GM12878 (cell line): ENCODE results near the gene MFNG. TPM values are rescaled to one million over a fixed set of nuclear protein-coding genes. Genes with fewer than 3 reads are reported as not detected.

Experiments used
- CREB1 ChIP-seq: IDR thresholded peaks from 2 replicates; pipeline ENCODE4 v1.6.1; 2012; ENCODE audit warnings: low read depth, mild to moderate bottlenecking, inconsistent platforms
- CREM ChIP-seq: IDR thresholded peaks from 2 replicates; pipeline ENCODE4 v1.6.1; 2014; ENCODE audit warnings: antibody characterized with exemption, low read depth
- NBN ChIP-seq: fragments of 450-650 bp; IDR thresholded peaks from 2 replicates; pipeline ENCODE4 v1.6.1; 2016
- polyA plus RNA-seq, 11 experiments: library from polyadenylated mRNA; depleted of rRNA in 4 of 11; unstranded in 6 of 11; stranded (reverse) in 5 of 11; fragments of >200 nt; fragmentation: Nextera tagmentation in 4 of 11; fragmentation: Illumina TruSeq in 1 of 11; extraction: Ambion mirVana in 4 of 11; extraction: Trizol in 1 of 11; gene quantifications; 1 replicate in 1 of 11; 2 replicates in 10 of 11; pipeline versions ENCODE4 v1.2.1 to v1.2.3, GENCODE V29; 2011 to 2016; ENCODE audit warnings: inconsistent platforms in 2 of 11, missing spikeins in 2 of 11, low read depth in 1 of 11
- total RNA-seq, 4 experiments: library from RNA; depleted of rRNA in 3 of 4; stranded (reverse); fragments of >200 nt in 3 of 4; fragmentation: Illumina TruSeq in 1 of 4; extraction: Trizol in 1 of 4; gene quantifications; 2 replicates each; pipeline versions ENCODE4 v1.2.1 to v1.2.3, GENCODE V29; 2013 to 2021
- TF ChIP-seq, protein P1 (sequence below): IDR thresholded peaks from 2 replicates; pipeline ENCODE4 v1.6.1; 2012; ENCODE audit warnings: low read length, inconsistent platforms
- TF ChIP-seq, protein P2 (sequence below): IDR thresholded peaks from 2 replicates; pipeline ENCODE4 v1.6.1; 2012; ENCODE audit warnings: low read depth, low read length, improper control_type of control experiment
- TF ChIP-seq, protein P3 (sequence below): fragments of 450-650 bp; IDR thresholded peaks from 2 replicates; pipeline ENCODE4 v1.6.1; 2016; ENCODE audit warnings: mild to moderate bottlenecking, moderate library complexity, borderline replicate concordance
- TF ChIP-seq, protein P4 (sequence below): IDR thresholded peaks from 2 replicates; pipeline ENCODE4 v1.6.1; 2011; ENCODE audit warnings: borderline replicate concordance, low read depth, mild to moderate bottlenecking, moderate library complexity, mixed read lengths, low read length; ENCODE audit not compliant: insufficient read depth; ENCODE audit errors: extremely low read length

The MFNG gene
- total and polyA plus RNA-seq, 10 of the 15 experiments (the other 5 are each of a cell fraction or from before 2014, with no cell fraction given), result 11.5 to 117 (median 68.5) TPM

DNA sequence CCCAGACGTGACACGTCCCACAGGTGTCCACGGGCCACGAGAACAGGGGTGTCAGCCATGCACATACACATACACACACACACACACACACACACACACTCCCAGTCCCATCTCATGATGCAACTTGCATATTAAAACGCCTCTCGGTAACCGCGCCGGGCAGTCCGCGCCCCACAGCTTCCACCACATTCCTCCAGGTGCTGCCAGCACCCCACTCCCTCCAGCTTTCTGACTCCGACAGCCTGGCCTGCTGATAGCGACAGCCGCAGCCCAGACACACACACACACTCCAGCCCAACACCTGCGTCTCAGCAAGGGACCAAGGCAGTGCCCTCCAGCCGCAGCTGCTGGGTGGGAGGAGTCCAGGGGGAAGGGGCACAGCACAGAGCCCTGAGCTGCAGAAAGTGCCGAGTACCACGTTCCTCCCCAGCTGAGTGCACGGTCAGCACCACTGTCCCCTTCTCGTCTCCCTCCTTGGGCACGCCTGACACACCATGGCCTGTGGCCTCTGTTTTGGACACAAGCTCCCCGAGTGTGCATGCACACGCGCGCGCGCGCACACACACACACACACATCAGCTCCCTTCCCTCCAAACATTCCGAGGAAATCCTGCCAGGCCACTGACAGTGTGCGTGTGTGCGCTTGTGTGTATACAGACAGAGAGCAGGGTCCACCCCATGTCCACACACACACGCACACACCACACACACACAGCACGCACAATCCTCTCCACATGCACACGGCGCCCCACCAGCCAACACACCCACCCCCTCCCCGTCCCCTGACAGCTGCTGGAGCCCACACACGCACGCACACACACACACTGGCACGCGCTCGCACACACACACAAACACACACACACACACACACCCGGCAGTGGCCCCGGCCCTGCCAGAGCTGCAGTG lies 60.1 kb downstream of the MFNG start (continued):
- TF ChIP-seq, protein P1, sequence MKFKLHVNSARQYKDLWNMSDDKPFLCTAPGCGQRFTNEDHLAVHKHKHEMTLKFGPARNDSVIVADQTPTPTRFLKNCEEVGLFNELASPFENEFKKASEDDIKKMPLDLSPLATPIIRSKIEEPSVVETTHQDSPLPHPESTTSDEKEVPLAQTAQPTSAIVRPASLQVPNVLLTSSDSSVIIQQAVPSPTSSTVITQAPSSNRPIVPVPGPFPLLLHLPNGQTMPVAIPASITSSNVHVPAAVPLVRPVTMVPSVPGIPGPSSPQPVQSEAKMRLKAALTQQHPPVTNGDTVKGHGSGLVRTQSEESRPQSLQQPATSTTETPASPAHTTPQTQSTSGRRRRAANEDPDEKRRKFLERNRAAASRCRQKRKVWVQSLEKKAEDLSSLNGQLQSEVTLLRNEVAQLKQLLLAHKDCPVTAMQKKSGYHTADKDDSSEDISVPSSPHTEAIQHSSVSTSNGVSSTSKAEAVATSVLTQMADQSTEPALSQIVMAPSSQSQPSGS, result no peak
- TF ChIP-seq, protein P2, sequence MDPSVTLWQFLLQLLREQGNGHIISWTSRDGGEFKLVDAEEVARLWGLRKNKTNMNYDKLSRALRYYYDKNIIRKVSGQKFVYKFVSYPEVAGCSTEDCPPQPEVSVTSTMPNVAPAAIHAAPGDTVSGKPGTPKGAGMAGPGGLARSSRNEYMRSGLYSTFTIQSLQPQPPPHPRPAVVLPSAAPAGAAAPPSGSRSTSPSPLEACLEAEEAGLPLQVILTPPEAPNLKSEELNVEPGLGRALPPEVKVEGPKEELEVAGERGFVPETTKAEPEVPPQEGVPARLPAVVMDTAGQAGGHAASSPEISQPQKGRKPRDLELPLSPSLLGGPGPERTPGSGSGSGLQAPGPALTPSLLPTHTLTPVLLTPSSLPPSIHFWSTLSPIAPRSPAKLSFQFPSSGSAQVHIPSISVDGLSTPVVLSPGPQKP, result no peak
- TF ChIP-seq, protein P3, sequence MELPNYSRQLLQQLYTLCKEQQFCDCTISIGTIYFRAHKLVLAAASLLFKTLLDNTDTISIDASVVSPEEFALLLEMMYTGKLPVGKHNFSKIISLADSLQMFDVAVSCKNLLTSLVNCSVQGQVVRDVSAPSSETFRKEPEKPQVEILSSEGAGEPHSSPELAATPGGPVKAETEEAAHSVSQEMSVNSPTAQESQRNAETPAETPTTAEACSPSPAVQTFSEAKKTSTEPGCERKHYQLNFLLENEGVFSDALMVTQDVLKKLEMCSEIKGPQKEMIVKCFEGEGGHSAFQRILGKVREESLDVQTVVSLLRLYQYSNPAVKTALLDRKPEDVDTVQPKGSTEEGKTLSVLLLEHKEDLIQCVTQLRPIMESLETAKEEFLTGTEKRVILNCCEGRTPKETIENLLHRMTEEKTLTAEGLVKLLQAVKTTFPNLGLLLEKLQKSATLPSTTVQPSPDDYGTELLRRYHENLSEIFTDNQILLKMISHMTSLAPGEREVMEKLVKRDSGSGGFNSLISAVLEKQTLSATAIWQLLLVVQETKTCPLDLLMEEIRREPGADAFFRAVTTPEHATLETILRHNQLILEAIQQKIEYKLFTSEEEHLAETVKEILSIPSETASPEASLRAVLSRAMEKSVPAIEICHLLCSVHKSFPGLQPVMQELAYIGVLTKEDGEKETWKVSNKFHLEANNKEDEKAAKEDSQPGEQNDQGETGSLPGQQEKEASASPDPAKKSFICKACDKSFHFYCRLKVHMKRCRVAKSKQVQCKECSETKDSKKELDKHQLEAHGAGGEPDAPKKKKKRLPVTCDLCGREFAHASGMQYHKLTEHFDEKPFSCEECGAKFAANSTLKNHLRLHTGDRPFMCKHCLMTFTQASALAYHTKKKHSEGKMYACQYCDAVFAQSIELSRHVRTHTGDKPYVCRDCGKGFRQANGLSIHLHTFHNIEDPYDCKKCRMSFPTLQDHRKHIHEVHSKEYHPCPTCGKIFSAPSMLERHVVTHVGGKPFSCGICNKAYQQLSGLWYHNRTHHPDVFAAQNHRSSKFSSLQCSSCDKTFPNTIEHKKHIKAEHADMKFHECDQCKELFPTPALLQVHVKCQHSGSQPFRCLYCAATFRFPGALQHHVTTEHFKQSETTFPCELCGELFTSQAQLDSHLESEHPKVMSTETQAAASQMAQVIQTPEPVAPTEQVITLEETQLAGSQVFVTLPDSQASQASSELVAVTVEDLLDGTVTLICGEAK, result no peak
- TF ChIP-seq CREB1, result no peak
- TF ChIP-seq, protein P4, sequence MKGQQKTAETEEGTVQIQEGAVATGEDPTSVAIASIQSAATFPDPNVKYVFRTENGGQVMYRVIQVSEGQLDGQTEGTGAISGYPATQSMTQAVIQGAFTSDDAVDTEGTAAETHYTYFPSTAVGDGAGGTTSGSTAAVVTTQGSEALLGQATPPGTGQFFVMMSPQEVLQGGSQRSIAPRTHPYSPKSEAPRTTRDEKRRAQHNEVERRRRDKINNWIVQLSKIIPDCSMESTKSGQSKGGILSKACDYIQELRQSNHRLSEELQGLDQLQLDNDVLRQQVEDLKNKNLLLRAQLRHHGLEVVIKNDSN, result no peak
- no peak for TF ChIP-seq CREM
- TF ChIP-seq NBN, result no peak
- TF ChIP-seq, all 136 proteins: peak for 0
